ENCODE results near the gene PRSS53.

PRSS53 gene

GRCh38 chr16:31086629-31086906 lies 2.2 kb downstream of the PRSS53 start:
- Histone ChIP-seq H3K18ac (ENCODE audit: low read length) (no peak overlapping the region), H3K36me3 (ENCODE audit: control insufficient read depth in 1 of 2, insufficient read depth in 2 of 2, low read length in 2 of 2) (peaks cover 39 to 64% of the 10 kb centered on the region in 2 experiments), H2BK12ac (ENCODE audit: low read length) (no peak overlapping the region), H3K9ac (ENCODE audit: low read length) (no peak overlapping the region), H3K14ac (ENCODE audit: low read length) (no peak overlapping the region), H2AK5ac (ENCODE audit: low read length) (no peak overlapping the region), H4K8ac (ENCODE audit: low read depth, low read length) (no peak overlapping the region), H3K4me1 (ENCODE audit: control insufficient read depth in 1 of 2, insufficient read depth in 2 of 2, low read length in 2 of 2) (no peaks in the 10 kb centered on the region), H2BK120ac (ENCODE audit: insufficient read depth, low read length, poor library complexity) (no peak overlapping the region), H4K91ac (ENCODE audit: low read depth, low read length) (no peak overlapping the region), H3K9me3 (ENCODE audit: insufficient read depth, low read depth, low read length) (no peaks in the 10 kb centered on the region), H3K79me2 (ENCODE audit: control insufficient read depth, insufficient read depth, low read length, poor library complexity) (no peaks in the 10 kb centered on the region), H3K4me2 (ENCODE audit: low read length) (no peak overlapping the region), H3K27me3 (ENCODE audit: insufficient read depth, low read length) (no peaks in the 10 kb centered on the region), H3K79me1 (ENCODE audit: low read length) (no peaks in the 10 kb centered on the region), H3K4me3 (ENCODE audit: low read depth, low read length) (no peak overlapping the region), H4K12ac (ENCODE audit: low read depth, low read length) (no peak overlapping the region), H3K4ac (ENCODE audit: low read depth, low read length) (no peak overlapping the region), H3K23ac (ENCODE audit: low read length) (no peak overlapping the region), H2AFZ (ENCODE audit: insufficient read depth, low read length, poor library complexity) (no peak overlapping the region), H3K27ac (ENCODE audit: low read depth, low read length) (no peak overlapping the region), H2BK5ac (ENCODE audit: low read depth, low read length, poor library complexity) (no peak overlapping the region)
- WGBS (ENCODE audit: extremely low coverage, insufficient coverage, insufficient read length): no CpG with 5 or more reads among the region's 6 CpGs
- DNase-seq: no peak

- Histone ChIP-seq H3K27me3 (ENCODE audit: insufficient read depth, low read length) (no peaks in the 10 kb centered on the region), H3K4me2 (ENCODE audit: low read length) (no peak overlapping the region), H4K12ac (ENCODE audit: low read depth, low read length) (no peak overlapping the region), H2AFZ (ENCODE audit: insufficient read depth, low read length, poor library complexity) (no peak overlapping the region), H2AK5ac (ENCODE audit: low read length) (no peak overlapping the region), H3K4ac (ENCODE audit: low read depth, low read length) (no peak overlapping the region), H3K79me1 (ENCODE audit: low read length) (no peaks in the 10 kb centered on the region), H4K91ac (ENCODE audit: low read depth, low read length) (no peak overlapping the region), H3K9me3 (ENCODE audit: insufficient read depth, low read depth, low read length) (no peaks in the 10 kb centered on the region), H3K79me2 (ENCODE audit: control insufficient read depth, insufficient read depth, low read length, poor library complexity) (no peaks in the 10 kb centered on the region), H3K18ac (ENCODE audit: low read length) (no peak overlapping the region), H3K4me1 (ENCODE audit: control insufficient read depth in 1 of 2, insufficient read depth in 2 of 2, low read length in 2 of 2) (no peaks in the 10 kb centered on the region), H2BK5ac (ENCODE audit: low read depth, low read length, poor library complexity) (no peak overlapping the region), H3K4me3 (ENCODE audit: low read depth, low read length) (no peak overlapping the region), H2BK120ac (ENCODE audit: insufficient read depth, low read length, poor library complexity) (no peak overlapping the region), H3K27ac (ENCODE audit: low read depth, low read length) (no peak overlapping the region), H4K8ac (ENCODE audit: low read depth, low read length) (no peak overlapping the region), H2BK12ac (ENCODE audit: low read length) (no peak overlapping the region), H3K36me3 (ENCODE audit: control insufficient read depth in 1 of 2, insufficient read depth in 2 of 2, low read length in 2 of 2) (peaks cover 41 to 65% of the 10 kb centered on the region in 2 experiments), H3K23ac (ENCODE audit: low read length) (no peak overlapping the region), H3K9ac (ENCODE audit: low read length) (no peak overlapping the region), H3K14ac (ENCODE audit: low read length) (no peak overlapping the region)
- DNase-seq: no peak
- no CpG with 5 or more reads among the region's 18 CpGs for WGBS (ENCODE audit: extremely low coverage, insufficient coverage, insufficient read length)
Observed at GRCh38 chr16:31085873-31086628, 2.7 kb downstream of the PRSS53 start.

- no peak overlapping the region for H4K91ac ChIP-seq (ENCODE audit: low read depth, low read length)
- no peaks in the 10 kb centered on the region for H3K4me1 ChIP-seq (ENCODE audit: control insufficient read depth in 1 of 2, insufficient read depth in 2 of 2, low read length in 2 of 2)
- H3K27me3 ChIP-seq (ENCODE audit: insufficient read depth, low read length): no peaks in the 10 kb centered on the region
- H3K4me3 ChIP-seq (ENCODE audit: low read depth, low read length): no peak overlapping the region
- H3K79me2 ChIP-seq (ENCODE audit: control insufficient read depth, insufficient read depth, low read length, poor library complexity): no peaks in the 10 kb centered on the region
- no peak overlapping the region for H3K18ac ChIP-seq (ENCODE audit: low read length)
- no peak for DNase-seq
- no peak overlapping the region for H4K12ac ChIP-seq (ENCODE audit: low read depth, low read length)
- no peak overlapping the region for H2BK120ac ChIP-seq (ENCODE audit: insufficient read depth, low read length, poor library complexity)
- no peak overlapping the region for H2AFZ ChIP-seq (ENCODE audit: insufficient read depth, low read length, poor library complexity)
- H4K8ac ChIP-seq (ENCODE audit: low read depth, low read length): no peak overlapping the region
- no peak overlapping the region for H2AK5ac ChIP-seq (ENCODE audit: low read length)
- H2BK5ac ChIP-seq (ENCODE audit: low read depth, low read length, poor library complexity): no peak overlapping the region
- H3K79me1 ChIP-seq (ENCODE audit: low read length): no peaks in the 10 kb centered on the region
- no peak overlapping the region for H3K27ac ChIP-seq (ENCODE audit: low read depth, low read length)
- H3K14ac ChIP-seq (ENCODE audit: low read length): no peak overlapping the region
- no peaks in the 10 kb centered on the region for H3K9me3 ChIP-seq (ENCODE audit: insufficient read depth, low read depth, low read length)
- no peak overlapping the region for H3K23ac ChIP-seq (ENCODE audit: low read length)
- H2BK12ac ChIP-seq (ENCODE audit: low read length): no peak overlapping the region
- no peak overlapping the region for H3K4me2 ChIP-seq (ENCODE audit: low read length)
- peaks cover 41 to 65% of the 10 kb centered on the region in 2 experiments for H3K36me3 ChIP-seq (ENCODE audit: control insufficient read depth in 1 of 2, insufficient read depth in 2 of 2, low read length in 2 of 2)
- no CpG with 5 or more reads among the region's 8 CpGs for WGBS (ENCODE audit: extremely low coverage, insufficient coverage, insufficient read length)
- no peak overlapping the region for H3K9ac ChIP-seq (ENCODE audit: low read length)
- H3K4ac ChIP-seq (ENCODE audit: low read depth, low read length): no peak overlapping the region
Observed at GRCh38 chr16:31085411-31085810, 3.3 kb downstream of the PRSS53 start.

GRCh38 chr16:31084584-31085302 lies 4.0 kb downstream of the PRSS53 start:
- Histone ChIP-seq H2AK5ac (ENCODE audit: low read length) (no peak overlapping the region), H3K4ac (ENCODE audit: low read depth, low read length) (no peak overlapping the region), H2AFZ (ENCODE audit: insufficient read depth, low read length, poor library complexity) (no peak overlapping the region), H2BK120ac (ENCODE audit: insufficient read depth, low read length, poor library complexity) (no peak overlapping the region), H3K36me3 (ENCODE audit: control insufficient read depth in 1 of 2, insufficient read depth in 2 of 2, low read length in 2 of 2) (peaks cover 45 to 71% of the 10 kb centered on the region in 2 experiments), H3K27me3 (ENCODE audit: insufficient read depth, low read length) (no peaks in the 10 kb centered on the region), H3K27ac (ENCODE audit: low read depth, low read length) (no peak overlapping the region), H4K8ac (ENCODE audit: low read depth, low read length) (no peak overlapping the region), H3K18ac (ENCODE audit: low read length) (no peak overlapping the region), H3K4me3 (ENCODE audit: low read depth, low read length) (no peak overlapping the region), H3K23ac (ENCODE audit: low read length) (no peak overlapping the region), H2BK5ac (ENCODE audit: low read depth, low read length, poor library complexity) (no peak overlapping the region), H3K4me1 (ENCODE audit: control insufficient read depth in 1 of 2, insufficient read depth in 2 of 2, low read length in 2 of 2) (no peaks in the 10 kb centered on the region), H3K9ac (ENCODE audit: low read length) (no peak overlapping the region), H3K79me1 (ENCODE audit: low read length) (no peaks in the 10 kb centered on the region), H3K4me2 (ENCODE audit: low read length) (no peak overlapping the region), H4K12ac (ENCODE audit: low read depth, low read length) (no peak overlapping the region), H2BK12ac (ENCODE audit: low read length) (no peak overlapping the region), H3K9me3 (ENCODE audit: insufficient read depth, low read depth, low read length) (no peaks in the 10 kb centered on the region), H3K79me2 (ENCODE audit: control insufficient read depth, insufficient read depth, low read length, poor library complexity) (no peaks in the 10 kb centered on the region), H3K14ac (ENCODE audit: low read length) (no peak overlapping the region), H4K91ac (ENCODE audit: low read depth, low read length) (no peak overlapping the region)
- whole genome bisulfite sequencing (ENCODE audit: extremely low coverage, insufficient coverage, insufficient read length): no CpG with 5 or more reads among the region's 16 CpGs
- no peak for DNase-seq

Data from trophoblast cell (in vitro differentiated cells and primary cell).